Measurements from ENCODE around the gene CHD8. TPM values are rescaled to one million over a fixed set of nuclear protein-coding genes. Genes with fewer than 3 reads are reported as not detected.

The CHD8 gene
- total RNA-seq, 1 donor from 2014 or later: 72.6 TPM

- TF ChIP-seq, protein P1, sequence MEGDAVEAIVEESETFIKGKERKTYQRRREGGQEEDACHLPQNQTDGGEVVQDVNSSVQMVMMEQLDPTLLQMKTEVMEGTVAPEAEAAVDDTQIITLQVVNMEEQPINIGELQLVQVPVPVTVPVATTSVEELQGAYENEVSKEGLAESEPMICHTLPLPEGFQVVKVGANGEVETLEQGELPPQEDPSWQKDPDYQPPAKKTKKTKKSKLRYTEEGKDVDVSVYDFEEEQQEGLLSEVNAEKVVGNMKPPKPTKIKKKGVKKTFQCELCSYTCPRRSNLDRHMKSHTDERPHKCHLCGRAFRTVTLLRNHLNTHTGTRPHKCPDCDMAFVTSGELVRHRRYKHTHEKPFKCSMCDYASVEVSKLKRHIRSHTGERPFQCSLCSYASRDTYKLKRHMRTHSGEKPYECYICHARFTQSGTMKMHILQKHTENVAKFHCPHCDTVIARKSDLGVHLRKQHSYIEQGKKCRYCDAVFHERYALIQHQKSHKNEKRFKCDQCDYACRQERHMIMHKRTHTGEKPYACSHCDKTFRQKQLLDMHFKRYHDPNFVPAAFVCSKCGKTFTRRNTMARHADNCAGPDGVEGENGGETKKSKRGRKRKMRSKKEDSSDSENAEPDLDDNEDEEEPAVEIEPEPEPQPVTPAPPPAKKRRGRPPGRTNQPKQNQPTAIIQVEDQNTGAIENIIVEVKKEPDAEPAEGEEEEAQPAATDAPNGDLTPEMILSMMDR (IDR thresholded peaks at IDR 0.05): no peak
- ATAC-seq: peak; percentile 20
- intact Hi-C loops (cut with DNase I): no loop called here
Measured at GRCh38 chr14:21440859-21441258, 15.1 kb downstream of the CHD8 start.

DNA sequence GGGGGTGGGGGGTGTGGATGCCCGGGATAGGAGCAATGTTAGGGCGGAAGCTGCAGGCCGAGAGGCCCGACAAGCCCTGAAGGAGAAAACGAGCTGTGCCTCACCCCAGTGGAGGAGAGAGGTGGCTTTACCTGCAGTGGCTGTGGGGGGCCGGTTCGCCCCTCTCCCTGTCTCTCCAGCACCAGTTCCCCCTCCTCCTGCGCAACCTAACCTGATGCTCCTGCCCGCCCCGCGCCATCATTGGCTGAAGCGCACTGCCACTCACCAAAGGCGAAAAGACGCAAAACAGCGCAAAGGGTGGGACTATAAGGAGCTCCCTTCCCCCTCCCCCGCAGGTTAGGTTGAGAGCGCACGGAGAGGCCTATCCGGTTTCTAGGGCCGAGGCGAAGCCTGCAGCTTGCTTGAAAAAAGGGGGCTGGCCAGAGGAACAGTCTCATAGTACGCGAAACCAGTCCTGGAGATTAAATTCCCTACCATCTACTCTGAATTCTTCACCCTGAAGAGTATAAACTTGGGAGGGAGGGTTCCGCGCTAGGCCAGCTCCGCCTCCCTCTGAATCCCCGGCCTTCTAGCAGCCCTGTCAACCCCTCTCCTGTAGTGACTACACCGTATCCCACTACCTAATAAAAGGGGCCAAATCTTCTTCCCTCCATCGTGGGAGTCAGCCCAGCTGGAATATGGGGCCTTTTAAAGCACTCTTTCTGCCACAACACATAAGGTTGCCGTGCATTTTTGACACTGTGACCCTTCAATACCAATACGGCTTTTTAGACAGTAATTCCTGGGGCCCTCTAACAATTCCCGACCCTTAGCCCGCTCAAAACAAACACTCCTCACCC is 18.6 kb downstream of the CHD8 start:
- Histone ChIP-seq H3K36me3 (no peaks in the 10 kb centered on the region), H3K4me3 (peak overlapping the region; percentile 85), H3K4me1 (peaks cover 29% of the 10 kb centered on the region), H3K27ac (peak overlapping the region; percentile 93), H3K9me3 (no peaks in the 10 kb centered on the region), H3K27me3 (no peaks in the 10 kb centered on the region)
- TF ChIP-seq, protein P1 (IDR thresholded peaks at IDR 0.05): no peak
- peak; percentile 100 for ATAC-seq
- DNase-seq: peak; percentile 99
- intact Hi-C loops (cut with DNase I): no loop called here

More at GRCh38 chr14:21440859-21441258, 15.1 kb downstream of the CHD8 start:
- no peak overlapping the region for H3K27ac ChIP-seq
- no peaks in the 10 kb centered on the region for H3K36me3 ChIP-seq
- no peak for DNase-seq
- H3K9me3 ChIP-seq: no peaks in the 10 kb centered on the region
- H3K4me1 ChIP-seq: peaks cover 20% of the 10 kb centered on the region
- H3K4me3 ChIP-seq: no peak overlapping the region
- no peaks in the 10 kb centered on the region for H3K27me3 ChIP-seq

DNA sequence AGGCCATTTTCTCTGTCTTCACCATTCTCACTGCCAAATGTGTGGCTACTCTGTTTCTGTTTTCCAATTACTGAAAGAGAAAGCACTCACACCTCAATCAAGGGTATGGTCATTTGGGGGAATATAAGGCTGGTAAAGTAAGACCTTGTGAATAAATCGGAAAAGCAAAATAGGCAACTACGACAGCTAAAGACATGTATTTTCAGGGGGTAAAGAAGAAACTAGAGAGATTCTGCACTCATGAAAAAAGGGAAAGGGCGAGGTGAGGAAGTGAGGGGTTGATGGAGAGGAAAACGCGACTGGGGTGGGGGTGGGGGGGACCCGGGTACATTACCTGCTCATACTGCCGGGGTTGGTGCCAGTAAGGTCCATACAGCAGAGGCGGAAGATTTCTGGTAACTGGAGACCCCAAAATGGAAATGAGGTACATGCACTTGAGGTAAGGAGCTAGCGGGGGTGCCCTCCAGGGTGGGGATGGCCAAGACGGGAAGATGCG is 19.3 kb downstream of the CHD8 start:
- DNase-seq (no peak), ATAC-seq (no peak)
- Histone ChIP-seq H3K9me3 (no peaks in the 10 kb centered on the region), H3K36me3 (peaks cover 2% of the 10 kb centered on the region), H3K4me1 (peaks cover 29% of the 10 kb centered on the region), H3K27ac (peak overlapping the region; percentile 93), H3K4me3 (peak overlapping the region; percentile 85), H3K27me3 (no peaks in the 10 kb centered on the region)
- TF ChIP-seq, protein P1 (IDR thresholded peaks at IDR 0.05): no peak
- intact Hi-C loops (cut with DNase I): no loop called here

GRCh38 chr14:21431126-21431525 is 24.8 kb downstream of the CHD8 start:
- no peaks in the 10 kb centered on the region for H3K9me3 ChIP-seq
- H3K4me3 ChIP-seq: no peak overlapping the region
- no peak for DNase-seq
- intact Hi-C loops (cut with DNase I): no loop called here
- peaks cover 57% of the 10 kb centered on the region for H3K36me3 ChIP-seq
- peaks cover 12% of the 10 kb centered on the region for H3K4me1 ChIP-seq
- no peak overlapping the region for H3K27ac ChIP-seq
- ATAC-seq: no peak
- no peaks in the 10 kb centered on the region for H3K27me3 ChIP-seq
- TF ChIP-seq, protein P1 (IDR thresholded peaks at IDR 0.05): no peak

DNA sequence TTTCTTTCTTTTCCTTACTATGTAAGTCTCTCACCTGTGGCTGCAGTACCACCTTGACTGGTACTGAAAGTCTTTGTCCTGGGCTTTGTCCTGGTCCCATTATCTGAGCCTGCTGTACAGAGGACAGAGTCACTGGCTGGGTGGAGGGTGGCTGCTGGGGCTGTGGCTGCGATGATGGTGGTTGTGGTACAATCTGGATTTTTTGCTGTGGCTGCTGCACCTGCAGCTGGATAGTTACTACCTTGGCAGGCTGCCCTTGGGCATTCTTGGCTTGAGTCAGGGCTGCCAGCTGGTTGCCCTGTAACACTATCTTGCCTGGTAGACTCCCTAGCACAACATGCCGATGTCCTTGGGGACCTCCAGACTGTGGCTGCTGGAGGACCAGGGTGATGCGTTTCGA is 27.0 kb downstream of the CHD8 start:
- intact Hi-C loops (cut with DNase I): no loop called here
- Histone ChIP-seq H3K27me3 (no peaks in the 10 kb centered on the region), H3K4me3 (no peak overlapping the region), H3K36me3 (peaks cover 78% of the 10 kb centered on the region), H3K27ac (no peak overlapping the region), H3K9me3 (no peaks in the 10 kb centered on the region), H3K4me1 (no peaks in the 10 kb centered on the region)
- TF ChIP-seq, protein P1 (IDR thresholded peaks at IDR 0.05): no peak
- no peak for ATAC-seq
- DNase-seq: no peak
